PFSK-1 (cell line): ENCODE data around the gene TRA2B.

ENCODE experiments used
- POLR2AphosphoS5 ChIP-seq: IDR thresholded peaks from 2 replicates; pipeline ENCODE4 v1.6.1; 2012; ENCODE audit warnings: low read depth, mild to moderate bottlenecking, control low read depth, low read length, moderate library complexity
- SIN3A ChIP-seq: IDR thresholded peaks from 2 replicates; pipeline ENCODE4 v1.6.1; 2012; ENCODE audit warnings: mild to moderate bottlenecking, low read length, moderate library complexity, borderline replicate concordance; ENCODE audit not compliant: insufficient read depth
- TAF1 ChIP-seq: IDR thresholded peaks from 2 replicates; pipeline ENCODE4 v1.6.1; 2012; ENCODE audit warnings: low read length, control low read depth, borderline replicate concordance; ENCODE audit not compliant: insufficient read depth

GRCh38 chr3:185979721-185980121 is 41.9 kb upstream of the TRA2B start:
- no peak for TF ChIP-seq TAF1
- no peak for TF ChIP-seq POLR2AphosphoS5
- TF ChIP-seq SIN3A = no peak
